CMK (cell line): Measurements from ENCODE around the gene TMEM135.
"Not testable (repeated sequence)": the region's sequence is repeated elsewhere in the genome, so short reads cannot be mapped to it uniquely, and the experiment has no call there.

Source experiments
- DNase-seq: peaks from one replicate; pipeline ENCODE4 v3.0.0-alpha.2; 2010; ENCODE audit warnings: low read depth

TMEM135 gene

DNA sequence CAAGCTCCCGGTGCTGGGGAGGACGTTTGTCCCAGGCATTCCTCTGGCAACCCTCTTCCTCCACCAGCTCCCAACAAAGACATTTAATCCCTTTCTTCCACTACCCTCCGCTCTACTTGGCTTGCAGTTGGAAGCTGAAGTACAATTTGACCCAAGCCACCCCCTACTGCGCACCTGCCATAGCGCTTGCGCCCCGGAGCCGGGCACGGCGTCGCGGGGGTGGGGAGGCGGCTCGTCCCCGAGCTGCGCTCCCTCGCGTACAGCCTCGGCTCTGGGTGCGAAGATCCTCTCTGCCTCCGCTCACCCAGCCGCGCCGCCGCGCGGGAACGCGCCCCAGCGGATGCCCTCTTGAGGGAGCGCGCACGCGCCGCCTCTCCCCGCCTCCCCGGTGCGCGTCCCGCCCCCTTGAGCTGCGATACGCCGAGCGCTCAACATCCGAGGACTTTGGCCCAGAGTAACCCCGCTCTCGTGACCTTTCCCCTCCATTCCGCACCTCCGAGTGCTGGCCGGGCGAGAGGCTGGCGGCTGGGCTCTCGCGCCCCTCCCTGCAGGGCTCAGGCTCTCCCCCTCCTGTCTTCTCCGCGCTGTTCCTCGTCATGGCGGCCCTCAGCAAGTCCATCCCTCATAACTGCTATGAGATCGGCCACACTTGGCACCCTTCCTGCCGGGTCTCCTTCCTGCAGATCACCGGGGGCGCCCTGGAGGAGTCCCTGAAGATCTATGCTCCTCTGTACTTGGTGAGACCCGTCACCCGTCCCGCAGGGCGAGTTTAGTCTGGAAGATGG is at the start of gene TMEM135:
Gene TMEM135 (plus strand): TSS at position 485 of the 785 bp plus-strand sequence. CDS start 112 bp downstream, at position 597.
- peak; percentile 90 for DNase-seq

- no peak for DNase-seq
These were observed 49.3 kb upstream of the TMEM135 start for GRCh38 chr11:86988351-86988881.

DNA sequence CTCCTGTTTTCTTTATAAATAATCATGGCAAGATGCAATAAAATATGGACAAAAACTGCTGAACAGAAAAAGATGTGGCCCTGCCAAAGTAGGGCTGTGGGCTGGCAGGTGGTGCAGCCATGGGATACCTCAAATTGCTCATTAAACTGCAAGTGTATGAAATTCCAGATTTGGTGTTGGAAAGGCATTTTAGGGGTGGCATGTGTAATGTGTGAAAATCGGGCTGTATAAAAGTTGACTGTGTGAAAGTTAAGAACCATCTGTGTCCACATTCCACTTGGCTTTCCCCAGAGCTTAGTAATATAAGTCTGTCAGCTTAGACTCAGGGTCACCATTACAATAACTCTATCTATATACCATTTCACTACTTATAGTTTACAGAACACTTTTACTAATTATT is 47.7 kb upstream of the TMEM135 start:
- DNase-seq: no peak

DNA sequence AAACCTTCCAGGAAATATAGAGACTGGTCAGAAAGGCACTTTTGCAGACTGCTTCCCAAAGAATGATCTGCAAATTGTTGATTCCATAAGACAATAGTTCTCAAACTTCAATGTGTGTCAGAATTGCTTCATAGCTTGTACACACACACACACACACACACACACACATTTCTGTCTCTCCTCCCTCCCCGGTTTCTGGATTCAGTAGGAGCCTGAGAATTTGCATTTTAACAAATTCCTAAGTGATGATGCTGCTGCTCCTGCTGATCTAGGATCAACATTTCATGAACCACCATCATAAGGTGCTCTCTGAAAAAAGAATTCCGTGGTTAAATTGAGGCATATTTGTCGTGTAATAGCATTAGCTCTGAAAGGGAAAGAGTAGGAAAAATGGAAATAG is 47.2 kb upstream of the TMEM135 start:
- DNase-seq: no peak

DNA sequence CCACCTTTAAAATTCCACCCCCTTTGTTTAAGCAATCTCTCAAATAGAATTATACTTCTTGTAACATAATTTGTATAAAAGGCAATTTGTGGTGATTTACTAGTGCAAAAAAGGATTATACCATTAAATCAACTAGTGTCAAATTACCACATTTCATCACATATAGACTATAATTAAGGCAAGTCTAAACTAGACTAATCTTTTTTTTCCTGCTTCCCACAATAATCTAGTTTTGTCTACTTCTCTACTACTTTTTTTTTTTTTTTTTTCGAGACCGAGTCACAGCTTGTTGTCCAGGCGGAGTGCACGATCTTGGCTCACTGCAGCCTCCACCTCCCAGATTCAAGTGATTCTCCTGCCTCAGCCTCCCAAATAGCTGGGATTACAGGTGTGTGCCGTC is 46.4 kb upstream of the TMEM135 start:
- DNase-seq: no peak

- not testable (repeated sequence) for DNase-seq
These were observed 45.4 kb upstream of the TMEM135 start for GRCh38 chr11:86992340-86992739.

DNA sequence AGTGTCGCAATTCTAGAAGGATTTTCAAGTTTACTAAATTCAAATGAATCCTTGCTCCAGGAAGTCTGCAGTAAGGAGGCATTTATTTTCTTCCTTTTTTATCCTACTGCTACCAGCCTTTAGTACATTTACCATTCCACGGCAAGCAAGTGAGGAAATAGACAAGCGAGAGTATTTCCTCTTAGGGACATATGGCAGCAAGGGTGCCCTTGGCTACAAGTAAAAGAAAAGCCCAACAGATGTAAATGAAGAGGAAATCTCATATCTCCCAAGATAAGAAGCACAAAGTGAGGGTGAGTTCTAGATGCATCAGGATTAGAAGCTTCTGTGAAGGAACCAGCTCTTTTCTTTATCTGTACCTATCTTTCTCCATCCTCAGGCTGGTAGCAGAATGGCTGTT is 44.7 kb upstream of the TMEM135 start:
- no peak for DNase-seq

DNA sequence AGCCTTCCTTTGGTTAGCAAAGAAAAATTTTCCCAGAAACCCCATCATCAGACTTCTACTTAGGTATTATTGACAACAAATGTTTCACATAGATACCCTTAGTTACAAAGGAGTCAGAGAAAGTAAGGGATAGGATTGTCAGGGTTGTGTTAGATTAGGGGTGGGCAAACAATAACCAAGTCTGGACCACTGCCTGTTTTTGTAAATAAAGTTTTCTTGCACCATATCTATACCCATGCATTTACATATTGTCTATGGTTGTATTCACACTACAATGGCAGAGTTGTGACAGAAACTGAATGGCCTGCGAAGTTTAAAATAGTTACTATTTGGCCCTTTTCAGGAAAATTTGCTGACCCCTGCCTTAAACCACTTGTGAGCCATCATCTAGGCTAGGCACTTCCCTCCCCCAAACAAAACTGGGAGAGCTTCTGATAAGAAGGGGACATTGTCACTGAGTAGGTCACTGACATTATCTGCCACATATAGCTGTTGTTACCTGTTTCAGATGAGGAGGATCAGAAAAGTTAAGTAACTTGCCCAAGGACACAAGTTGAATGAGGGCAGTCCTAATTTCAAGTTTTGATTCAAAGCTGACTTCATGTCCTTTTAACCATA is 40.7 kb upstream of the TMEM135 start:
- DNase-seq: no peak

DNA sequence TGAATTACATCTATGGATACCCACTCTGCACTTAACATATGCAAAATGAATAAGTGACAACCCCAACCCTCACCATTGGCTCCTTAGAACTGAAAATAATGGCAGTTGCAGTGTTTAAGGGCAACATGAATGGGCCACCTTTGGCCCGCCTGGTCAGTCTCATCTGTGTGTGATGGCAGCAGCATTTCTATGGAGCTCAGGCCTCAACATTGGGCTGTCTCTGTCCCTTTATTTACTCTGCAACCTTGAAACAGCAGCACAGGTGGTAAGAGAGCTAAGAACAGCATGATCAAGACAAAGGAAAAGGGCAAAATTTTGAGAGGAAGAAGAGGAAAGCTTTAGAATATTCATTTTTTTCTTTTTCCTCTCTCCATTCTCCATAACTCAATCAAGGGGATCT is 38.3 kb upstream of the TMEM135 start:
- DNase-seq: no peak

DNA sequence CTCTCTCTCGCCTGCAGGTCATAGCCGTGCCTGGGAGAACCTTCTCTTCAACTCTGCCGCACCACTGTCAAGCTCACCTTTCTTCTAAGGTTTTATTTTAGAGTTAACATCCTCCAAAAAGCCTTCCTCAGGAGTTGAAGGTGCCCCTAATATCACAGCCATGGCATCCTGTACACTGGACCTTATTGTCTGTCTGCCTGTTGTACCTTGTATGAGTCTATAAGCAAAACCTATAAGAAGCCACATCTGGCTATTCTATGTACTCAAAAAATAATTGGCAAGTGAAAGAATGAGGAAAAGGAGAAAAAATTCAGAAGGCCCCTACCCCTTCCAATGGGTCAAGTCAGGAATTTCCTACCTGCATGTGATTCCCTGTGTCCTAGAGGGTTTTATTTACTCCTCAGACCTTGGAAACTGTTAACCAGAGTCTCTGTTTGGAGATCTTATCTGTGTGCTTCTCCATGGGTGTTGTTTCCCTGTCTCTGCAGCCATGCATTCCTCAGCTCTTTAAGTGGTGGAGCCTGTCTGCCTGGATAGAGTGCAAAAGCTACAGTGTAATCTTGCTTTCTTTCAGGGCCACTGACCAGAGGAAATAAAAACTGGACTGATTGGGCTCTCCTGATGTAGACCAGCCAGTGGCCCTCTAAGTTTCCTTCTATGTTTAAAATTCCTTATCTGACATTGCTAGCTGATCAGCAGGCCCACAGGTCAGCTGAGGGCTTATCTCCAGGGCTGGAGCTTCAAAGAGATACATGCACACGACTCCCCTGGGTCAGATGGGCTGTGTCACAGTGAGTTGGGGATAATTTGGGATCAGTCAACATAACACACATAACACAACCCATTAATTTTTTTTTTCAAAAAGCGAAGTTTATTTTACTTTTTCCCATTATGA is 37.6 kb upstream of the TMEM135 start:
- peak; percentile 79 for DNase-seq

- DNase-seq: no peak
These were observed 34.8 kb upstream of the TMEM135 start for GRCh38 chr11:87002918-87003317.

- DNase-seq: not testable (repeated sequence)
These were observed 33.5 kb upstream of the TMEM135 start for GRCh38 chr11:87004281-87004680.

DNA sequence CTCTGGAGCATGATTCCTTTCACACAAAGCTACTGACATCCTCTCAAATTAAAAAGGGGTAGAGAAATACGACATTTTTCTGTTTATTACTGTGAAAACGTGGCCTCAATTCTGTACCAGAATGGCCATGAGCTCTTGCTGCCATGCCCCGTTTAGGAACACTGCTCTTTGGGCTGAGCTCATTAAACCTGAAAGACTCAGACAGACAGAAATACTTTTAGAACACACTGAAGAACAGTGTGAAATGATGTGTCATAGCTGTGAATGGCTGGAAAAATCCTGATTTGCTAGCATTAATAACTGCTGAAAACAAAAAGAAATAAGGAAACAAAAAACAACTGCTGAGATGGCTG is 32.2 kb upstream of the TMEM135 start:
- no peak for DNase-seq

- DNase-seq: no peak
These were observed 31.7 kb upstream of the TMEM135 start for GRCh38 chr11:87006035-87006434.

DNA sequence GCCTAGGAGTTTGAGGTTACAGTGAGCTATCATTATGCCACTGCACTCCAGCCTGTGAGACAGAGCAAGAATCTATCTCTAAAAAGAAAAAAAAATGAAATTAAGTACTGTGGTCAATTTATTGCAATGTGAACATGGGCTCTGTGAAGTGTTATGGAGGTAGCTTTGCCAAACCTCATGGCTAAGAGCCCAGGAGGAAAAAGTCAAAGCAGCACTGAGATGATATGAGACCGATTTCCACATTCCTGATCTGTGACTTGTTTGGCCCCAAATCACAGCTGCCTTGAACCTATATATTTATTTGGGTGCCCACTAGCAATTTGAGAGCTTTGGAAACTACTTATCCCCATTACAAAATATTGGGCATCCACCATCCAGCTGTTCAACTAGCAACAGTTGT is 29.8 kb upstream of the TMEM135 start:
- no peak for DNase-seq

DNA sequence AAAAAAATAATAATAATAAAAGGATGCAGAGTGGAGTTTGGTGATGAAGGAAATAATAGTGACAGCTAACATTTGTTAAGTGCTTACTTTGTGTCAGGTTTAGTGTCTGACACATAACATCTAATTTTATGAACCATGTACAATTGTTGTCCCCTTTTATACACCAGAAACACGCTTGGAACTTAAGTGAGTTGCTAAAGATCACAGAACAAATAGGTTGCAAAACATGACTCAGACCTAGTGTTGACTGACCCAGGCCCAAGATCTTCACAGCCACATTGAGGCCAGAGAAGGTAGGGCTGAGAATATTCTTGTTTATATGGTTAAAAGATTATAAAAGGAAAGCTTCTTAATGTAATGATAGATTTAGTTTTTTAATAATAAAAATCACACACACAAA is 25.6 kb upstream of the TMEM135 start:
- no peak for DNase-seq

GRCh38 chr11:87012673-87013072 is 25.1 kb upstream of the TMEM135 start:
- no peak for DNase-seq

DNA sequence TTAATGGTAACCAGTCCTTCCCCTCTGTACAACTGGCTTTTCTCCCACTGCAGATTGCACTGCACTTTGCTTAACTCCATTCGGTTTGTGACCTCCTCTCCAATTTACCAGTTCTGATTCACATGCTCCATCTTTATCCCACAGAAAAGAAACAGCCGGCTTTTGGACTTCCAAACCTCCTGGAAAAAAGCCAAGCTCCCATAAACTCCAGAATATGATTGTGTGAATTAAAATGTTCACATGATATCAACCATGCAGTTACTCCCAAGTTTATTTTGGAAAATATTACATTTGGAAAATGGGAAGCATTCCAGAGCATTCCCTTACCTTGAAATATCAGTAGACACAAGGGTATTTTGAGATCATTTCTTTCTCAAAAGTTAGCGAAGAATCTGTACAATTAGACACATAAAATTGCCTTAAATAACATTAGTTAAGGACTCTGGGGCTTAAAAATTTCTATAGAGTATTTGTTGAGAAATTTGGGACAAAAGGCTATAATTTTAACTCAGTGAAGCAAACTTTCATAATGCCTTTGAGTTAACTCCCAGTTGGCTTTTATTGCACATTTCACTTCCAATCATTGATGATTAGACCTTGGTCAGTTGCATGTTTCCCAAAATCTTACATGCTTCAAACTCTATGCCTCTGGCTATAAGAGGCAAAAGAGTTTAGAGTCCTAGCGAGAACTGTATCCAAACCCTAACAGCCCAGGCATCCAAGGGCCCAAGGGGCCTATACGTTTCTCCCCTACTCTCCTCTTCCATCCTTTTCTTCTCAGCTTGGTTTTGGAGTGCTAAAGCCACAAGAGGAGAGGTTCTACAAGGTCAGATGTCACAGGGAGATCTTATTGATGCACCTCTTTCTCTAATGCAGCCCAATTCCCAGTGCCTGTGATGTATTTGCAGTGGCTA is 23.6 kb upstream of the TMEM135 start:
- no peak for DNase-seq

DNA sequence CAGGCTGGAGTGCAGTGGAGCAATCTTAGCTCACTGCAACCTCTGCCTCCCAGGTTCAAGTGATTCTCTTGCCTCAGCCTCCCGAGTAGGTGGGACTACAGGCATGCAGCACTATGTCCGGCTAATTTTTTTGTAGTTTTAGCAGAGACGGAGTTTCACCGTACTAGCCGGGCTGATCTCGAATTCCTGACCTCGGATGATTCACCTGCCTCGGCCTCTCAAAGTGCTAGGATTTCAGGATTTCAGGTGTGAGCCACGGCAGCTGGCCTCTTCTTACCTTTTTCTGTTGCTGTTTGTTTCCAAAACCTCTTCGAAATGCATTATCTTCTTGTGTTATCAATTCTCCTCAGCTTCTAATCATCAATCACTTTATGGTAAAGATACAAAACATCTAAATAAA is 22.1 kb upstream of the TMEM135 start:
- no peak for DNase-seq

- no peak for DNase-seq
These were observed 18.0 kb upstream of the TMEM135 start for GRCh38 chr11:87019613-87020271.

GRCh38 chr11:87020336-87020735 is 17.4 kb upstream of the TMEM135 start:
- DNase-seq: no peak
